HG02840 (cell line): ENCODE measurements around the gene PLCB2.

Source experiments
- ATAC-seq: cut with Tn5 transposase; IDR thresholded peaks from one replicate; pipeline ENCODE4 v1.9.1; 2021; ENCODE audit warnings: mild to moderate bottlenecking, moderate library complexity, moderate number of reproducible peaks; ENCODE audit not compliant: unreplicated experiment, low FRiP score

Gene PLCB2

DNA sequence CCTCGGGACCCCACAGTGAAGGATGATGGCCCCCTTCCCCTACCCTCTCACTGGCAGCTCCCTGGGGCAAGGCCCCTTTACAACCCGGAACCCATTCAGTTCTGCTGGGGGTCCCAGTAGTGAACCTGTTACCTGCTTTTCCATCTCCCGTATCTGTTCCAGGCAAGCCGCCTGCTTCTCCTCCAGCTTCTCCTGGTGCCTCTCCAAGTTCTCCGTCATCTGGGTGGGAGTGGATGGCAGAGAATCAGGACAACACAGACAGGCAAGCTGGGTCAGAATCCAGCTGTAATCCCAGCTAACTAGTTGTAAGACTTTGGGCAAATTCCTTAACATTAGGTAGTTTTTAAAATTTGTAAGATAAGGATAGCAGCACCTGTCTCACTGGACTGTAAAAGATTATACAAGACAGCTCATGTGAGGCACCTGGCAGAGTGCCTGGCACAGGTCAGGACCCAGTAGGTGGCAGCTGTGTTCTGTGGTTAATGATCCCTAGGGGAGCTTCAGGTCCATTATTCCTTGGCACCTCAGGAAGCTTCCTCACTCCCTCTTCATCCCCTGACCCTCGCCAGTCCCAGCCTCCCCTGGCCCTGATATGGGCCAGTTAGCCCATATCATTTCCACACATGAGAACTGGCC is 18.5 kb downstream of the PLCB2 start:
- ATAC-seq, result no peak

DNA sequence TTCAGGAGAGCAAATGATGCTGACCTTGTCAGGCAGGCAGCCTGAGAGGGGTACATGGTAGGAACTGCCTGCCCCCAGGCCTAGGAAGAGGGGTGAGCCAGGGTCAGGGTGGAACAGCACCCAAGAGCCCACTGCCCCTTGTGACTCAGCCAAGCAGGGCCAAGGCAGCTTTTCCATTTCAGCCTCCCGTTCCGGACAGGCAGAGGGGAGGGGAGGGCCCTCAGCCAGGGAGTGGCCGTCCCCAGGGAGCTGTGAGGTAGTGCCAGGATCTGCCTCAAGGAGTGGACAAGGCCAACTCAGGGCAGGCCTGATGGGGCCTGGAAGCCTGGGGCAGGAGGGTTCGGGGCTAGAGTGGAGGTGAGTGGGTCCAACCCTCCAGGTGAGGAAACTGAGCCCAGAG is 19.8 kb downstream of the PLCB2 start:
- ATAC-seq, result no peak

DNA sequence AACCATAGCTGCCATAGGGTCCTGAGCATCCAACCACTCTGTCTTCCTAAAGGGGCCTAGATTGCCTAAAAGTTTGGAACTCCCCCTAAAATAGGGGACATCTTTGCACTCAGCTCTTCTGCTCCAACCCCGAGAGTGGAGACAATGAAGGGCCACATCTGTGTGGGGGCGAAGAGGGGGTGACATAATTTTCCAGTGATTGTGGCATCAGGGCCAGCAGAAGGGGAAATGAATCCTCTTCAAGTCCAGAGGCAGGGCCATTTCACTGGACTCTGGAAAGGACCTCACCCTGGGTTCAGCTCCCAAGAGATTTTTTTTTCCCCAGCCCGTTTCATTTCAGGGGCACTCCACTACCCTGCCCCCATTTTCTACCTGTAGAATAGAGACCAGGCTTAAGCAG is 20.2 kb downstream of the PLCB2 start:
- ATAC-seq, result no peak

DNA sequence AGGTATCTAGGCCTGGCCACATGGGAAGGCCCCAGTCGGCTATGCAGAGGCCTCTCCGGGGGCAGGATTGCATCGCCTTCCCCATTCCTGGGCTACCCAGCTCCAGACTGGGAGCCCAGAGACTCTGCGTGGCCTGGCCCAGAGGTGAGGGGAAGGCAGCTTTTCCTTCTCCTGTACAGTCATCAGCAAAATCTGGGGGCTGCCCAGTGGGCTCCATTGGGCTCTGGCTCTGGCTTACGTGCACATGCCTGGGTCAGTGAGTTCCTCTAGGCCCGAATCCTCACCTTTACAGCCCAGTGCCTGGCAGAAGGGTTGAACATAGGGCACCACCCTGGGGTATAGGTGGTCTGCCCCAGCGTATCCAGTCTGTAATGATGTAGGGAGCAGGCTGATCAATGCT is 20.9 kb downstream of the PLCB2 start:
- ATAC-seq, result no peak

DNA sequence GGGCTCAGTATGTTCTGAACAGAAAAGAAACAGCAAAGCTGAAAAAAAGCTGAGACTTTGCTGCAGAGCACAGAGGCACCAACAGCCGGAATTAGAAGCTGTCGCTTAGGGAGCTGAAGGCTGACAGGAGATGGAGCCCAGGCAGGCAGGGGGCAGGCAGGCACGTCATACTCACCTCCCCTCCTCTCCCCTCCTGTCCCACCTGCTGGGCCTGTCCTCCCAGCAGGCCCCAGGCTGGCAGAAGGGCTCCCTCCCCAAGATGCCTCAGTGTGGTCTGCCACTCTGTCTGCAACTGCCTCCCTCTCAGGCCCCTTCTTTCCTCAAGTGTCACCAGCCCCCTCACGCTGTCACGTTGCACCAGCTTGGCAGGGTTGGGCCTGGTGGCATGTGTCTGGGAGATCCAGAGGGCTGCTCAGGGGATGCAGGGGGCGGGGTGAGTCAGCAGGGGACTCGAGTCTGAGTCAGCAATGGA is 21.6 kb downstream of the PLCB2 start:
- no peak for ATAC-seq

DNA sequence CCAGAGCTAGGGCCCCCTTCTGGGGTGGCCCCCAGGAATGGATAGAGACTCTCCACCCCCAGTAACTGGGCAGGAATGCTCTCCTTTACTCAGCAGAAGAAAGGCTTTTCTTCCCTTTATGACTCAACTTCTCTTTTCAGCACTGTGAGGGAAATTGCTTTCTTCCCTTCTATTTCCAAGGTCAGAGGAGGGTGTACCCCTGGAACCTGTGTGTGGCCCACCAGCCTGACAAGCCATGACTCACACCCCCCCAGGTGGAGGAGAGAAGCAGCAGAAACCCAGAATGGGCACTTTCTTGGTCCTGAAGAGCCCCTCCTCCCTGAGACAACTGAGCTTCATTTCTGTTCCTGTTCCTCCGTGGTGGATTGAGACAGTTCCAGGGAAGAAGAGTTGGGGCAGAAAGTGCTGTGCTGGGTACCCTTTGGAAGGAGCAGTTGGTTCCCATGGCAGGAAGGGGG is 22.2 kb downstream of the PLCB2 start:
- ATAC-seq, result no peak

DNA sequence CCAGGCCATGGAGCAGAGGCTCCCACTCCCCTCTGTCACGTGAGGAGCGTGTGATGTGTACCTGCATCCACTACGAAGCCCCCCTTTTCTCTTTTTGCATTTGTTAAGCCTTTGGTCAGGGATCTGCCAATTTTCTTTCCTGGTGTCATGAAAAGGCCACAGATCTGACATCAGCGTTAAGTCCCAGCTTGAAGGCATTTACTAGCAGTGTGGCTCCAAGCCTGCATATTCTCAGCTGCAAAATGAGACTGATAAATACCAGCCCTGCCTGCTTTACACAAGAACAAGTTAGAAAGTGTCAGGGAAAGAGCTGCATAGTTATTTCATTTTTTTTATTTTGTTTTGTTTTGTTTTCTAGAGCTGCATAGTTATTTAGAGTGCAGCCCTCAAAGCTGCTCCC is 22.6 kb downstream of the PLCB2 start:
- no peak for ATAC-seq

DNA sequence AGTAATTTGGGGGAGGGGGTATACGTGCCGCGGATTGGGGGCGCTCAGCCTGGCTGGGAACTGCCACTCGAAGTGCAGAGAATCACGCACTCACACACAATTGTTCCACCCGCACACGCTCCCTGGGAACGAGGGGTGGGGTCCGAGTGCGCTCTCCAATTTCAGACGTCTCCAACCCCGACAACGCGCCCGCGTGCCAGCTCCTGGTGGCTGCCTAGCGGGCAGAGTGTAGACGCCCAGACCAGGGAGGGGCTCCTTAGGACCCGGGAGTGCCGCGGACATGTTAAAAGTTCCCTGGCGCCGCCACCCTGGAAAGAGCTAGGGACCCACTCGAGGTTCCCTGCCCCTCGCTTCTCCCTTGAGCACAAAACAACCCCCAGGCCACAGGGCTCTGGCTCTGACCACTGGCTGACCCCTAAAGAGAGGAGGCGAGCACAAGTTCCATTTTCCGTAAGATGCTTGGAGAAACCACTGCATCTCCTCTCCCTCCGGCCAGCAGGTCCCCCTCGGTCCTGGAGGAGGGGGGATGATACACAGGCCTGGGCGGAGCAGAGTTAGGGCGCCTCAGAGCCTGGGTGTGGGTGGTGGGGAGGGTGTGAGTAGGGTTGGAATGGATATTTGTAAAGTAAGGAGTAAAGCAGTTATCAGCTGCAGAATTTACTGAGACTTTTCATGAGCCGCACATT is 24.0 kb downstream of the PLCB2 start:
- ATAC-seq, result no peak

DNA sequence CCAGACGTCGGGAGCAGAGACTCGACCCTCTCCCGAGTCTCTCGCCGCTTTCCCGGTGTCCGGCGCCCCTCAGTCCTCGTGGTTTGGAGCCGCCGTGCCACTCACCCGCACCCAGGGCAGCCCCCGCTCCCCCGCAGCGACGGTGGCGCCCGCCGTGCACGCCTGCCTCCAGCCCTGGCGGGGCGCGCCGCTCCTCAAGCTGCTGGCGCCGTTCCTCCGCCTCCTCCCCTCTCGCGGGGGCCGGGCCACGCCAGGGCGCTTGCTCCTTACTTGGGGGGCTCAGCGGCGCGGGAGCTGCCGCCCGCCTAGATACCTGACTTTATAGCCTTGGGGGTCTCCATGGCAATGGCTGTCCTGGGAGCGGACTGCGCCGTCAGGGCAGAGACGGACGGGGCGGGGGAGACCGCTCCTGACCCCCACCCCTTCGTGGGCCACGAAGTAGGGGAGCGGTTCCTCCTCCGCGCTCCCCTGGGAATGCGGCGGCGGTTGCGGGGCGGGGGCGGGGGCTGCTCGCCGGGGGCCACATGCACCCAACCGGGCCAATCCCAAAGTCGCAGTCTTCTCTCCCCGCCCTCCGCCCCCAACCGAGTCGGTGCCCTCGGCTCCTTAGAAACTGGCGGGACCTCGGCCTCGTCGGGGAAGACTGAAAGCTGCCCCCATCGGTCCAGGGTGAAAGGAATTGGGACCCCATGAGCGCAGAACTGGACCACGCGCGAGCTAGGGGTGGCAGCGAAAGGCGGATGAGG is 24.7 kb downstream of the PLCB2 start, which contains the start of gene ANKRD63:
TSS of gene ANKRD63 (minus strand) at position 196 of the 746 bp plus-strand sequence. CDS start 478 bp downstream, outside the sequence.
- no peak for ATAC-seq

DNA sequence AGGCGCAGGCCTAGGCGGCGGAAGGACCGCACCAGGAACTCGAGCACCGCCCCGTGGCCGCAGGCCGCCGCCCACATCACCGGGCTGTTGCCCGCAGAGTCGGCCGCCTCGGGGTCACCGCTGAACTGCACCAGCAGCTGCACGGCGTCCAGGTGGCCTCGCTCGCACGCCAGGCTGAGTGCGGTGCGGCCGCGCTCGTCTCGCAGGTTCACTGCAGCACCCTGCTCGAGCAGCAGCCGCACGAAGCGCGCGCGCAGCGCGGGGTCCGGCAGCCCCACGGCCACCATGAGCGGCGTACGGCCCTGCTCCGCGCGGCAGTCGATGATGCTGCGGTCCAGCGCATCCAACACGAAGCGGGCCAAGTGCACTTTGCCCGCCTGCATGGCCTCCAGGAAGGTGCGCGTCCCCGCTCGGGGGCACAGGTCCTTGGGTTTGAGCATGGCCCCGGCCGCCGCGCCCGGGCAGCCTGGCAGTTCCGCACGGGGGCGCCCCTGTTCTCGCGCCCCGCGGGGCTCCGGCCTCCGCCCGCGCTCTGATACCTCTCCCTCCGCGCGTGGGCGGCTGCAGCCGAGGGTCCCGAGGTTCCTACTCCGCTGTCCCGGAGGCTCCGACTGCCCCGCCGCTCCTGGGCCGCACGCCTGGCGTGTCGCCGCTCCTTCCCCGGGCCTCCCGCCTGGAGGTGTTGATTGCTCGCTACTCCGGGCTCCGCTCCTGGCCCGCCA is 25.4 kb downstream of the PLCB2 start:
- no peak for ATAC-seq

DNA sequence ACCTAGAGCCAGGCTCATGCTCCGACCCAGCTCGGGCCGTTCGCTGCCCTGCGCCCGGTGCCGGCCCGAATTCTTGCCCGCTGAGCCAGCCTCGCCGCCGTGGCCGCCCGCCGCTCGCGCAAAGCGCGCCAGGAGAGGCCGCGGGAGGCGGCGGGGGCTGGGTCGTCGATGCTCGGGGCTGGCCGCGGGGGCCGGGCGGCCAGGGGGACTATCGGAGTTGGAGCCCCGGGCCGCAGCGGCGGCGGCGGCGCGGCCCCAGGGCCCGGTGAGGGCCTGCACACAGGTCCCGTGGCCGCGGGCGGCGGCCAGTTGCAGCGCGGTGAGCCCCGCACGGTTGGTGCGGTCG is 26.0 kb downstream of the PLCB2 start:
- ATAC-seq, result no peak

DNA sequence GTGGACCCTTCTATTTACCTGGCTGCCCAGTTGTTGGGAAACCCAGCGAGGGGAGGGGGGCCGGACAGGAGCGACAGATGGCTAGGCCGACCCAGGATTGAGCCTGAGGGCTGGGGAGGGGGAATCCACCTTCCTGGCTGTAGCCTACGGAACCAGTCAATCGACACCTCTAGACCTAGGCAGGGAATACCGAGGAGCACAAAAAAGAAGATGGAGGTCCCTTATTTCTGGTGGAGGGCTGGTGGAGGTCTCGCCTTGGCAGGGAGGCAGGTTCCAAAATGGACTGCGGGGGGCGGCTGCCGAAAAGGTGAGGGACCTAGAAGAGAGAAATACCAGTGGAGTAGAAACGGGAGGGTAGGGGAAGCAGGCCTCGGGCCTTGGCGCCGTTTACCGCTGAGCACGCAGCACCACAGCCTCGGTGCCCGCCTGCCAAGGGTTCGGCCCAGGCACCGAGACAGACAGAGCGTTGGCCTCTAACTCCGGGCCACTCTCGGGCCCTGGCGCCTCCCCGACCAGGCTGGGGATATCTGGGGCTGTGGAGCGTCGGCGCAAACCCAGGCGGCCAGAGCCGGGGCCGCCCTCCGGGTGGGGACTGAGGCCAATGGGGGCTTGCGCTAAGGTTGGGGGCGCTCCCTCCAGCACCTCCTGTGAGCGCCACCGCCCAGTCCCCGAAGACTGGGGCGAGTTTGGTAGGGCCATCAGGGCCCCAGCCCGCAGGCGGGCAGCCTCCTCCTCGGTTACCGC is 26.5 kb downstream of the PLCB2 start:
- ATAC-seq, result no peak

DNA sequence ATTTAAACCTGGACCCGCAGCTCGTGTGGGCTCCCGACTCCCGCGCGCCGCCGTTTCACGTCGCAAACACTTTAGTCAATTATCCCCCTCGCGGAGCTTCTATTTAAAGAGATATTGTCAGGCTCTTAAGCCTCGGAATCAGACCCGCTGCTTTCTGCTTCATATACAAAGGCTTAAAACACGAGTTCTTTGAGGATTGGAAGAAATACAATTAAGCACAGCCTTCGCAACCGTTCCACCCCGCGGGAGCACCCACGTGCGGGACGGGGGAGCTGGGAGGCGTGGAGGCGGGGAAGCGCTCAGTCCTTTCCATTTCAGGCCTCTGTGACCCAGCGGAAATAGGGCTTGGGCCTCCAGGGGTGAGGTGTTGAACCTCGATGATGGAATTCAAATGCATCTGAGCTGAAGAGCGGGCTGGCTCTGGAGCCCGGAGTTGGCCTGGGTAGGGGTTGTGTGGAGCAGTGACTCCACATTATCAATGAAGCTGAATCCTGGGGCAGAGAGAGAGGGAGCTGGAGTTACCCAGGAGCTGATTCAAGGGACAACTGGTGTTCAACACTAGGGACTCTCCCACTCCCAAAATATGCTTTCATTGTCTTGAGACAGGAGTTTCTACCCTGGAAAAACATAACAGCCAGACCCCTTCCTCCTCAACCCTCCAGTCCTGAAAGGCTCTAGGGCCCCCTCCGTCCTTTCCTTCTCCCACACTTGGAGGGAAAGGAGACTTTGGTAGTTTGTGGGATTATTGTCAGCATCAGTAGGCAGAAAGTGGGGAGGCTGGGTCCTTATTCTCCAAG is 27.3 kb downstream of the PLCB2 start:
- no peak for ATAC-seq

DNA sequence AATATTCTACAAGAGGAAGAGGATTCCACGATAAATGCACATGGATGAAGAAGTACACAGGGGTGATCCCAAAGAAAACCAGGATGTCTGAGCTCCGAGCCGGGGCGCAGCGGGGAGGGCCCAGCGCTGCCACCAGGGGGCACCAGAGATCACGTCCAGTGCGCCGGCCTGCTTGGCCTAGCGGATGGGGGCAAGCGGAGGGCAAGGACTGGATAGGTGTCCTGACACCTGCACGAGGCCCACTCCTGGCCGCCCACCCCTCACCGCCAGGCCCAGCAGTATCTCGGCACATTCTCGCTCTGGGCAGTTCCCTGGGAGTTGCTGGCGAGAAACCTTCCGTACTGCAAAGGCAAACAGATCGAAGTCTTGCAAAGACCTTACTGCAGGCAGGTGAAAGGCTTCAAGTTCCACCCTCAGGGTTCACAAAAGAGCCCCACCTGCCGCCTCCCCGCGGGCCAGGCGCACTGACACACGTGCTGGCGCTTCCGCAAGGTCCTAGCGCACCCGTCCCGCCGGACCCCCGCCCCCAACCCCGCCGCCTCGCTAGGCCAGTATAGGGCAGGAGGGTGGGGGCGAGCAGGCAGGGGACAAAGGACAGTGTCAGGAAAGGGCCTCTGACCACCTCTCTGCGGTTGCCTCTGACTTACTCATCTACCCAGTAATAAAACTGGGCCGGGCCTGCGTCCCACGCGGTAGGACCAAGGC is 28.1 kb downstream of the PLCB2 start:
- no peak for ATAC-seq

DNA sequence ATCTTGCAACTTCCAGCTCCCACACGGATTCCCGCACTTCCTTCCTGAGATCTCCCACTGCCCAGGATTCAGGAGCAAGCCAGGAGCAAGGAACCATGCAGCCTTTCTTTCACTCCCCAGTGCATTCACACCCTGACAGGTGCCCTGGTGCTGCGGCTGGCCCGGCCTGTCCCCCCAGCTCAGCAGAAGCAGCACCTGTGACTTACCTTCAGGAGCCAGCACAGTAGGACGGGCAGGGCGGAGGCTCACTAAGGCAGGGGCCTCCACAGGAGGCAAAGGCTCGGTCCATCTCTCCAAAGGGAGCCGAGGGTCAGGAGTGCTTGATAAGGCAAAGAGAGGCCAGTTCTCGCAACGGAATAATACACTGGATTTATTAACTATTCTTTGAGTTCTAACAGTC is 29.7 kb downstream of the PLCB2 start:
- no peak for ATAC-seq

DNA sequence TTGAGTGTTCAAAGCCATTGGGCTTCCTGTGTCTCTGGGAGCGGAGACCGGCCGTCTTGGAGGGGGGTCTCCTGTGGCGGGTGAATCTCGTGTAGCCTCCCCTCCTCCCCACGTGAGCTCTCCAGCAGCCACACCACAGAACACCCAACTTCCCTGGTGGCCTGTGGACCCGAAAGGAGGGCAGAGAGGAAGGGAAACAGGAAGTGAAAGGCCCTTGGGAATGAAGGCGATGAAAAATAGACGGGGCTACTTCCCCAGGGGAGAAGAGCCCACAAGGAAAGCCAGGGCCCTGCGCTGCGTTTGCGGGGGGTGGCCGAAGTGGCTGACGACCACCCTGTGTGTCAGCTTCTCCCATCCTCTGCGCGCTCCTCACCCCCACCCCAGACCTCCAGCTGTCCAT is 30.3 kb downstream of the PLCB2 start:
- no peak for ATAC-seq

DNA sequence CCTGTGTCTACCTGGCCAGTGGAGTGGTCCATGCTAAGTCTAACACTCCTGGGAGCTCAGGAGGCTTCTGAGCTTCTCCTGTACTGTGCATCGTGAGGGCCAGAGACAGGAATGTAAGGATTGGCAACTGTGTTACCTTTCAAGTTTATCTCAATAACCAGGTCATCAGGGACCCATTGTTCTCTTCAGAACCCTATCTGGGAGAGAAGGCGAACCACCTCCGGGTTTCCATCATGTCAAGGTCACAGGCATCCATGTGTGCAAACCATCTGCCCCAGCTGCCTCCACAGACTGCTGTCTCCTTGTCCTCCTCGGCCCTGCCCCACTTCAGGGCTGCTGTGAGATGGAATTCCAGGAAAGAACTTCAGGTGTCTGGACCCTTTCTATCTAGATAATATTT is 30.8 kb downstream of the PLCB2 start:
- ATAC-seq, result no peak

DNA sequence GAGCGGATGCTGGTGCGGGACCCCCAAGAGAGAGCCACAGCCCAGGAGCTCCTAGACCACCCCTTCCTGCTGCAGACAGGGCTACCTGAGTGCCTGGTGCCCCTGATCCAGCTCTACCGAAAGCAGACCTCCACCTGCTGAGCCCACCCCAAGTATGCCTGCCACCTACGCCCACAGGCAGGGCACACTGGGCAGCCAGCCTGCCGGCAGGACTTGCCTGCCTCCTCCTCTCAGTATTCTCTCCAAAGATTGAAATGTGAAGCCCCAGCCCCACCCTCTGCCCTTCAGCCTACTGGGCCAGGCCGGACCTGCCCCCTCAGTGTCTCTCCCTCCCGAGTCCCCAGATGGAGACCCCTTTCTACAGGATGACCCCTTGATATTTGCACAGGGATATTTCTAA is 31.8 kb downstream of the PLCB2 start:
- ATAC-seq, result no peak

DNA sequence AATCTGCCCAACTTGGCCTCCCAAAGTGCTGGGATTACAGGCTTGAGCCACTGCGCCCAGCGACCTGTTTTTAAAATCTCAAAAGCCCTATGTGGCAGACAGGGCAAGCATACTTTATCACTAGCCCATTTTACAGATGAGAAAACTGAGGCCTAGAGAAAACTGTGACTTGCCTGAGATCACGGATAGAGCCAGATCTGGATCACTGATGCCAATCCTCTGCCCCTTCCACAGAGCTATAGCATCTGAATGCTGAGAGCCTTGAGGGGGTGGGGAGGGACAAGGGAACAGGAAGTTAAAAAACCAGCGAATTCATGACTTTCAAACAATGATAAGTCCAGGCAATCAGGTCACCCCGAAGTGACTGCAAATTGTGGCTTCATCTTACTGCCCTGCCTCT is 32.2 kb downstream of the PLCB2 start:
- ATAC-seq, result no peak
